RKO (cell line): ENCODE results near the gene CD164L2.
A peak's percentile ranks its signal among the peaks of the same experiment; 100 is the strongest.
"Not testable (repeated sequence)": the region's sequence is repeated elsewhere in the genome, so short reads cannot be mapped to it uniquely, and the experiment has no call there.

ENCODE experiments used
- DNase-seq: peaks from one replicate; pipeline ENCODE4 v3.0.0-alpha.2; 2016; ENCODE audit warnings: low spot score

The CD164L2 gene

DNA sequence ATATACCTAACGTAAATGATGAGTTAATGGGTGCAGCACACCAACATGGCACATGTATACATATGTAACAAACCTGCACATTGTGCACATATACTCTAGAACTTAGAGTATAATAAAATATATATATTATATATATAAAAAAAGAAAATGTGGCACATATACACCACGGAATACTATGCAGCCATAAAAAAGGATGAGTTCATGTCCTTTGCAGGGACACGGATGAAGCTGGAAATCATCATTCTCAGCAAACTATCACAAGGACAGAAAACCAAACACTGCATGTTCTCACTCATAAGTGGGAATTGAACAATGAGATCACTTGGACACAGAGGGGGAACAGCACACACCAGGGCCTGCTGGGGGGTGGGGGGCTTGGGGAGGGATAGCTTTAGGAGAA lies 1.7 kb upstream of the CD164L2 start:
- DNase-seq = not testable (repeated sequence)

DNA sequence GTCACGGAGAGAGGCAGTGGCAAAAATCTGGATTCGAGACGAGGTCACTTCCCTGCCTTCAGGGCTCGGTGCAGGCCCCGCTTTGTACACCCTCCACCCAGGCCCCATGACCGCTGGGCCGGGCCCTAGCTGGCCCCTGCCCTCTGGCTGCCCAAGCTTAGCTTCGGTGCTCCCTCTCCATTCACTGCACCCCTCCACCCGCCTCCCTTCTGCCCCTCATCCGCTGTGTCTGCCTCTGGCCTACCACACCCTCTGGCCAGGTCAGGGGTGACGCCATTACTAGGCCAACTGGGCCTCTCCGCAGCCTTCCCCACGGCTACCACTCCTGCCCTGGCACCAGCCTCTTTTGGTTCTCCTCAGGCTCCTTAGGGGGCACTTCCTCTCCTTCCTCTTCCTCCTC lies 528 bp upstream of the CD164L2 start:
- DNase-seq = no peak

DNA sequence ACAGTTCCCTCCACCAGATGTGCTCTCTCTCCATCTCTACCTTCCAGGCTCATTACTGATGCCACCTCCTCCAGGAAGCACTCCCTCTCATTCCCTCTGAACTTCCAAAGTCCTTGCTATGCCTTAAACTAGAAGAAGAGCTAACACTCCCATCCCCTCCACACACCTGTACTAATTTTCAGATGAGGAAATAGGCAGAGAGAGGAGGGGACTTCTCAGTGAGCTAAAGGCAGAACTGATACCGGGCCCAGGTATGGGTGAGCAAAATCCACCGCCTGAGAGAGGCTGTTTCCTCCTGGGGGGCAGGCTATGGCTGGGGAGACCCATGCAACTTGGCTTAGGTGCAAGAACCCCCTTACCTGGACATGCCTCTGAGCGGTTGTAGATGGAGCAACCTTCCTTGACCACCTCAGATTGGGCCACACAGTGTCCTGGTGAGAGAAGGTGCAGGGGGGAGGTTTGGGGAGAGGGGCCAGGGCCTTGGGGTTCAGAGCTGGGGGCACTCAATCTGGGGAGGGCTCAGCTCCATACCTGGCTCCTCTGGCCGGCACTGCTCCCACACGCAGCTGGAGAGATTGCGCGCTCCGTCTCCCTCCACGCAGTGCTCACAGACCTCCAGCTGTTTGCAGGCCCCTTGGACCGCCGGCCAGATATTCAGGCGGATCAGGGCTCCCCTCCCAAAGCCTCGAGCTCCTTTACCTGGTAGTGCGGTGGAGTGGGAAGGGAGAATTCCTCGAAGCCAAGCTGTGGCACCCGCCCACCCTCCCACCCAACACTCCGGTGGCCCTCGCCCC lies 967 bp downstream of the CD164L2 start:
- no peak for DNase-seq

DNA sequence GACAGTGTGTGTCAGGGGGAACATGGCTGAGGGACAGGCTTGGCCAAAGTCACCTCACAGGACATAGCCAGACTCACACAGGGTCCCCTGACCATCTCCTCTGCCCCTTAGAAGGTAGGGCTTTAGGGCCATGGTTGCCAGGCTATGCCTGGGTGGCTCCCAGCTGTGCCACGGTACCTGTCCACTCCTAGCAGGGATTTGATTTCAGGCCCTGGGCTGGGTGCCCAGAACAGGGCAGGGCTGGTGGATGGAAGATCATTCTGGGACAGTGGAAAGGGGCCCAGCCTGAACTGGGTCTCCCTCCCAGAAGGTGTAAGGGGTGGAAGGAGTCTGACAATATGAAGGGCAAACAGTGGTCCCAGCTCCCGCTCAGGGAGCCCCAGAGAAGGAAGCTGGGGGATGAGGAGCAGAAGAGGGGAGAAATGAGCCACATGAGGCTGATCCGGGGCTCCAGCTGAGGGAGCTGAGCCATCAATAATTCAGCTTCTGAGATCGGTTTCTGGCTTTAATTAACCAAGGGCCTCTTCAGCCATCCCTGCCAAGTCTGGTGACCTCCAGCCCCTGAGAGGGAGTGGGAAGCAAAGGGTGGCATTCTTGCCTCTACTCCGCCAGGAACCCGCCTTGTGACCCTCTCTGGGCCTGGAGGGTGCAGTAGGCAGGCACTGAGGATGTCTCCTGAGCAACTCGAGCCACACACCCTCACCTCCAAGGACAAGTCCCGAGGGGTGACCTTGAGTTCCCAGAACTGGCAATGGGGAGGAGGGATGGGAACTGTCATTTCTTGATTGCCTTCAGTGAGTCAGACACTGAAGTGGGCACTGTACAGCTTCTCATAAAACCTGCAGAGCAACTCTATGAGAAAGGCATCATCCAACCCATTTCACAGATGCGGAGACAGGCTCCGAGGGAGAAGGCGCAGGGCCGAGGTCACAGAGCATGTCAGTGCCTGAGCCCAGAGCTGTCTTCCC lies 2.1 kb downstream of the CD164L2 start:
- no peak for DNase-seq

DNA sequence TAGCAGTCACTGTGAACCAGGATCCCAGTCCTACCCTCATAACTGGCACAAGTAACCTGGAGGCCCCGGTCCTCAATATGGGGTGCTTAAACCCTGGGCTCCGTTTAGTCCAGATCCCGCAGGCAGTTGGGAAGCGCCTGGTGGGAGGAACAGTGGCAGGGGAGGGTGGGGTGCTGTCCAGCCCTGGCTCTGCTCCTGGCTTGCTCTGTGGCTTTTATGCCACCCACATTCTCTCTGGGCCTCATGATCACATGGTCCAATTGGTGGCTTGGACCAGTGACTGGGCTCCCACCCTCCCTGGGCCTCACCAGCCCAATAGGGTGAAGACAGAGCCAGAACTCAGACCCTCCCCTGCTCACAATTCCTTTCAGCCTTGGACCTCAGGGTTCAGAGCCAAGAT lies 2.9 kb downstream of the CD164L2 start:
- no peak for DNase-seq

DNA sequence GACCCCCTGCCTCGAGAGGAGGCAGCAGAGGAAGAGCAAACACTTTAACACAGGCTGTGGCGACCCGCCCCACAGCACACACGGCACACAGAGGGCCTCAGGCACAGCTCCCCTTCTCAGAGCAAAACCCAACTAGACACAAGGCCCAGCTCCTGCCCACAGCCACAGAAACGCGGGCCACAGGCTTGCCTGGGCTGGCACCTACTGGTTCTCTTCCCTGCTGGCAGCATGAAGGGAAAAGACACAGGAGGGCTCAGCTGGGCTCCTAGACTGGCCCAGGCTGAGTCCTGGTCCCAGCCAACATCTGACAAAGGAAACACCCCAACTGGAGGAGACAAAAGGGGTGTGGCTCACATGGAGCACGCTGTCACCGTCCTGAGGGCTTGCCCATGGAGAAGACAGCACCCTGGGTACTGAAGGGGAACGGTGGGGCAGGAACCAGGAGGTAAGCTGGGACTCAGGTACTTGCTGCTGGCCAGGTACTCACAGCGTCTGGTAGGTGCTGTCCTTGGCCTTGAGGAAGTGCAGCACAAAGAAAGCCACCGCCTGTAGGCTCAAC lies 3.5 kb downstream of the CD164L2 start:
- no peak for DNase-seq

DNA sequence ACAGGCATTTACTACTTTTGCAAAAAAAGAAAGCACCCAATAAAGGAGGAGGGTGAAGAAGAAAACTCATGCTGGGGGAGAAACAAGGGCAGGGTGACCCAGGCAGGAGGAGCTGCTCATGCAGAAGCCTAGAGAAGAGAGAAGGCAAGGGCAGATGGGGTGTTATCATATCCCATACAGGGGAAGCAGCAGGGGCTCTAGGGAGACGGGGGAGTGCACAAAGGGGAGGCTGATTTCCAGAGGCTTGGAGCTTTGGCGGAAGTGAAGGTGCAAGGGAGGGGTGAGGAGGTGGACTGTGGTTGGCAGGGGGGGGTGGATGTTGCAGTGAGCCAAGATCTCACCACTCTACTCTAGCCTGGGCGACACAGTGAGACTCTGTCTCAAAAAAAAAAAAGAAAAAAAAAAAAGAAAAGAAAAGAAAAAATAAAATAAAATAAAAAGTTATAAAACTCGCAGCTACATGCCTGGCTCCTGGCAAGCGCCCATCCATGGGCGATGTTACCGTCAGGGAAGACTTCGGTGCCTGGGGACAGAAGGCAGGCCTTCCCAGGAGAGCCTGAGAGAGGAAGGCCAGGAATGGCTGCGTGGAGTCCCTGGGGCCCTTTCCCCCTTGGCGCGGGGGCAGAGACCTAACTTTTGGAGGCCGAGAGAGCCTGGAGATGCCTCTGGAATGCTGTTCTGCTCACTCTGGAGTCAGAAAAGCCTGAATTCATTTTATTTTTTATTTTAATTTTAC lies 5.2 kb downstream of the CD164L2 start:
- DNase-seq = no peak

DNA sequence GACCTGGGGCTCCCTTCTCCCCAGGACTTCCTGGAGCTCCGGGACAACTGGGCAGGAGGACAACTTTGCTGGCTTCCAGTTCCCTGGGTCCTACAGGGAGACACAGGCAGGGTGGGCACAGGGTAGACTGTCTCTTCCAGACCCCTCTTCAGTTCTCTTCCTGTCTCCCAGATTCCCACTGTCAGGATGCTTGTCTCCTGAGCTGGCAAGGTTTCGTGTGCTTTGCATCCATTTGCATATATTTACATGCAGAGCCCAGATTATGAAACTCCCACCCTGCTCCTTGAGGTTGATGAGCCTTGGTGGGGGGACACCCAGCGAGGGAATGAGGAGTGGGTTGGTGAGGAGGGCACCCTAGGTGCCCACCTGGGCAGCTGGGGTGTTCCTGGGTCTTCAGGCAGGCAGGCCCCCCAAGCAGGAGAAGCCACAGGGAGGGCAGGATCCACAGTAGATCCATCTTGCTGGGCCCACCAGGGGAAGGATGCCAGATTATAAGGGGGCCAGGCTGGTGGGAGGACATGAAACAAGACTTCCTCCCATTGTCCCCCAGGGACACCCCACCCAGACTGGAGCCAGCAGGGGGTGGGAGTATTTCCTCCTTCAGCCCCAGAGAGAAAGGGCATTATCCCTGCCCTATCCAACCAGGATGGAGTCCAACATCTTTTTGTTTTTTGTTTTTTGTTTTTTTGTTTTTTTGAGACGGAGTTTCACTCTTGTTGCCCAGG lies 8.6 kb downstream of the CD164L2 start, which contains the start of gene FCN3:
Gene FCN3 (minus strand): TSS at position 463 of the 725 bp plus-strand sequence. CDS start 6 bp downstream, at position 457.
- DNase-seq = no peak

DNA sequence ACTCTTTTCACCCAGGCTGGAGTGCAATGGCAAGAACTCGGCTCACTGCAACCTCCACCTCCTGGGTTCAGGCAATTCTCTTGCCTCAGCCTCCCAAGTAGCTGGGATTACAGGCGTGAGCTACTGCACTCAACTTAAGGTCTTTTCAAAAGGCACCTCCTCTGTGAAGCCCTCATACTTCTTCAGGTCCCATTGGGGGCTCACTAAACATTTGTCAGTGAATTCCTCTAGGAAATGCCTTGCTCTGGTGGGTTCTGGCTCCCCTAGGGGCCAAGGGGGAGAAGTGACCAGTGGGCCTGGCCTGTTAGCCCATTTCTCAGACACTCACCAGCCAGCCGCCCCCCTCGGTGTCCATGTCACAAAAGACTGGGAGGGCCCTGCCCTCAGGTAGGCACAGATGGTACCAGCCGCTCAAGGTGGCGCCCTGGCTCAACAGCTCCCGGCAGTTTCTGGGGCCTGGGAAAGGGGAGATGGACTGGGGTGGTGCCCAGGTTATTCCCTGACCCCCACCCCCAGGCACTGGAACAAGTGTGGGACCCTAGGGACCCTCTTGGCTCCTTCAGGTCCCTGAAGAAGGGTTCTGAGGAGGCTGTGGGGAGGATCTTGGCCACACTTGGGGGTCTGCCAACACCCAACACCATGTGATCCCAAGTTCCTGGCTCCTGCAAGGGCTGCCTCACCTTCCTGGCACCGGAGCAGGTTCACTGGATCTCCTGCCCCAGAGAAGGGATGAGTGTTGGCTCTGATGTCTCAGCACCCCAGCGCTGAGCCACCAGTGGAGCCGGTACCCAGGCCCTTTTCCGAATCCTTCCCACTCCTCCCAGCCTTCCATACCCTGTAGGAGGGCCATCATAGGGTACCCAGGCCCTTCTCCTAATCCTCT lies 10.1 kb downstream of the CD164L2 start:
- DNase-seq = peak; percentile 42

DNA sequence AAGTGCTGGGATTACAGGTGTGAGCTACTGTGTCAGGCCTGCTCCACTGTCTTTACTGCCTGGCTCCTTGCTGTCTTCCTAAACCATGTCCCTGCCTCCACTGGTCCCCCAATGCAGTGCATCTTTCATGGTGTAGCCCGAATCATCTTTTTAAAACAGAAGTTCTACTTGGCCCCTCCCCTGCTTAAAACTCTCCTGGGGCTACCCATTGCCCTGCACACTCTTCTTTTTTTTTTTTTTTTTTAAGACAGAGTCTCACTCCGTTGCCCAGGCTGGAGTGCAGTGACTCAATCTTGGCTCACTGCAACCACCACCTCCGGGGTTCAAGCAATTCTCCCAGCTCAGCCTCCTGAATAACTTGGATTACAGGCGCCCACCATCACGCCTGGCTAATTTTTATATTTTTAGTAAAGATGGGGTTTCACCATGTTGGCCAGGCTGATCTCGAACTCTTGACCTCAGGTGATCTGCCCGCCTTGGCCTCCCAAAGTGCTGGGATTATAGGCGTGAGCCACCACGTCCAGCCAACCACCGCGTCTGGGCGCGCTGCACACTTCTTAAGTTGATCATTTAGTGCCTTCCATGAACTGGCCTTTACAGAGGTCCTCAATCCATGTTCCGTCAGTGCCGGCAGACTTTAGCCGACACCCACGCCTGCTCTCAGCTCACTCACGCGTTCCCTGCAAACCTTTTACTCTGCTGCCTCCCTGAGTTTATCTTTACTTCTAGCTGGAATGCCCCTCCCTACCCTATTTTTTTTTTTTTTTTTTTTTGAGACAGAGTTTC lies 10.9 kb downstream of the CD164L2 start:
- no peak for DNase-seq

DNA sequence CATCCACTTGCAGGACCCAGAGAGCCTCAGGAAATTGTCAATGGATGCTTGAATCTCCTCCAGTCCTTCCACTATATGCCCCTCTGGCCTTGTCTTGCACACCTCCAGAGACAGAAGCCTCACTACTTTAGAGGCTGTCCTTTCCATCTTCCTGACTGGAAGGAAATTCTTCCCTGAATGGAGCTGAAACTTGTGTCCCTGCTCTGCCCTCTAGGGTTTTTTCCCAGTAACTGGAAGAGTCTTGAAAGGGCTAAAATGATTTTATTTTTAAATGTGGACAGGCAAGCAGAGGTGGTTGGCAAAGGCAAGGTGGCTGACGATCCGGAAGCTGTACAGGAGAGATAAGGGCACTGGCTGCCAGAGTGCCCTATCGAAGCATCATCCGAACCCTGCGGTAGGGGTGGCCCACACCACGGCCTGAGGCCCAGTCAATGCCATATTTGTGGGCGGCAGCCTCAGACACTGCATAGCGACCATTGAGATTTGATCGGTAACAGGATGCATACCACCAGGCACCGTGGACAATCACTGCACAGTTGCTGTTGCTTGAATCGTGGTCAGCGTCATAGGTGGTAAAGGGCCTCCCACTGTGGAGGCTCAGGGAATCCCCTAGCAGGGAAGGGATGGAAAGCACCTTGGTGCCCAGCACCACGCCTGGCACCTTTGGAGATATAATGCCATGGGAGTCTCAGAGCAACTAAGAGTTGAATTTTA lies 14.1 kb downstream of the CD164L2 start:
- peak; percentile 47 for DNase-seq

DNA sequence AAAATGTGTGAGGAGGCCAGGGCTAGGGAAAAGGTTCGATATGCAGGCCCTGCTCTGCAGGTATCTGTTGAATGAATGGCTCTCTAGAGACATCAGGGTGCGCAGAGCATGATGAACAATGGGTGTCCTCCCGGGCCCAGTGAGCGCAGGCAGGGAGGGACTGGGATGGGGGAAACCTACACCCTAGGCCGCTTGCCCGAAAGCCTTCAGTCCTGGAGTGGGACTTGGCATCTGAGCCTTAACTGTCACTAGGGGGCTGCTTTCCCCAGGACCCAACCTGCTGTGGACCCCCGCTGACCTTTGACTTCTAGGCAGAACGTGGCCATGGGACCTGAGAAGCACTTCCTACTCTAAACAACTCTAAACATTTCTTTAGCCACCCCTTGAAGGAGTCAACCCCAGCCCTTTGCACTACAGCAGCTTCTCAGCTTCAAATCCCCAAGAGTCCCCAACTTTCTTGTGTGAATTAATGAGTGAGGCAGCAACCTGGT lies 15.9 kb downstream of the CD164L2 start:
- DNase-seq = no peak

DNA sequence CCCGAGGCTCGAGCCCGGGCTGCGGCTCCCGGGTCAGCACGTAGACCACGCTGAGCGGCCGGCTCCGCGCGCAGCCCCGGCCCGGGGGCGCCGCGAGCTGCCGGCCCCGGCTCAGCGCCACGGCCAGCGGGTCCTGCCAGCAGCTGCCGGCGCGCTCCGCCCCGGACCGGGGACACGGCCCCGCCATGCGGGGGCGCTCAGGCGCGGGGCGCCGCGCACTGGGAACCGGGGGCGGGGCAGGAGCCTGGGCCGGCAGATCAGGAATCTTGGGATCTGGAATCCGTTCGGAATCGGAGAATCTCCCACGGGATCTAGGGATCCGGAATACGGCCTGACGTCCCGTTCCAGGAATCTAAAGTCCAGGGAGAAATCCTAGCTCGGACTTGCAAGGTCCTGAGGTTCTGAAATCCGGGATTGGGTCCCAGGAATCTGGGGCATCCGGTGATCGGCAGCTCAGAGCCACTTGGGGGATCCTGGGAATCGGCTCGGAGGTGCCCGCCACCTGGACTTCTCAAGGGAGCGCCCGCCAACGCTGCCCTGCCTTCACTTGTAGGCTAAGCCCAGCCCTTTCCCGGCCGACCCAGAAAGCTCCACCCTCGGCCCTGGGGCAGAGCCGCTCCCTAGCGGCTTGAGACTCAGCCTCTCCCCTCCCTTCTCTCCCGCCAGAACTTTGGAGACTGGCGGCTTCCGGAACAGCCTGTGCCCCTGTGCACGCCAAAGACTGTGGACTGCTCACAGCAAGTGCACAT lies 16.5 kb downstream of the CD164L2 start, which contains the start of gene MAP3K6:
Gene MAP3K6 (minus strand): TSS at position 551 of the 749 bp plus-strand sequence. CDS start 364 bp downstream, at position 187.
- peak; percentile 83 for DNase-seq

DNA sequence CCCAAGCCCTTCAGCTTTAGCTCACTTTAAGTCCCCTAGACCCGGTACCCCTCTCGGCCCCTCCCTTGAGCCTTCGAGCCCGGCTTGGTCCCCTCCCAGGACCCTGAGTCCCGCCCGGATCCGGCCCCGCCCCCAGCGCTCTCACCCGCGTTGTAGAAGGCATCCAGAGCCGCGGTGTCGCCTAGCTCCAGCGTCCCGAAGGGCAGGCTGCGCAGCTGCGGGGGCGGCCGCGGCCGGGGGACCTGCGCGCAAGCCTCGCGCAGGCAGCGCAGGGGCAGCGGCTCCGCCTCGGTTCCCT lies 17.1 kb downstream of the CD164L2 start:
- peak; percentile 83 for DNase-seq

DNA sequence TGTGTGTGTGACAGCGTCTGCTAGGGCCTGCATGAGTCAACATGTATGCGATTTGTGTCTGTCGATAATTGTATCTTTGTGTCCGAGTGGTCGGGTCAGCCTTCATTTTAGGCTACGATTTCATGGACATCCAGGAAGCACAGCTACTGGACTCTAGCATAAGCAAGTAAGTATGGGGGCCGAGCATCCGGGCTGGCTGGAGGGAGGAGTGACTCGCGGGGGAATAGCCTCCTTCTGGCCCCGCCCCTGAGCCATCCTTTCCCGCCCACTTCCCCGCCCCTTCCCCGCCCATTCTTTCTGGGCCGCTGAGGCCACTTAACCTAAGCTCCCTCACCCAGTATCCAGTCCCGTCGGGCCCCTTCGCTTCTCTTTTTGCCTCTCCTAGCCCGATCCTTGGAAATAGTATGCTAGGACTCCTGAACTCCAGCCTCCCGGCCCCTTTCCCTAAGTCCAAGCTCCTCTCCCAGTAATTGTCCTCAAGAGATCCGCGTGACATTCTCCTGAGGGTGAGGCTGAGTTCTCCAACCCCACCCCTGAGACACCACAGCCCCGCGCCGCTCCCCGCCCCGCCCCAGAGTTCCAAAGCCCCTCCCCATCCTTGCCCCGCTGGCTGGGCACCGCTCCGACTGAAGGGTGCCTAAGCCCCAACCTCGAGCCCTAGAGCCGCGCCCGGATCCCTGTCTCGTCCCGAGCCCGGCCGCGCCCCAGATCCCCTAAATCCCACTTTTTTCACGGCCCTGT lies 17.6 kb downstream of the CD164L2 start:
- peak; percentile 88 for DNase-seq

DNA sequence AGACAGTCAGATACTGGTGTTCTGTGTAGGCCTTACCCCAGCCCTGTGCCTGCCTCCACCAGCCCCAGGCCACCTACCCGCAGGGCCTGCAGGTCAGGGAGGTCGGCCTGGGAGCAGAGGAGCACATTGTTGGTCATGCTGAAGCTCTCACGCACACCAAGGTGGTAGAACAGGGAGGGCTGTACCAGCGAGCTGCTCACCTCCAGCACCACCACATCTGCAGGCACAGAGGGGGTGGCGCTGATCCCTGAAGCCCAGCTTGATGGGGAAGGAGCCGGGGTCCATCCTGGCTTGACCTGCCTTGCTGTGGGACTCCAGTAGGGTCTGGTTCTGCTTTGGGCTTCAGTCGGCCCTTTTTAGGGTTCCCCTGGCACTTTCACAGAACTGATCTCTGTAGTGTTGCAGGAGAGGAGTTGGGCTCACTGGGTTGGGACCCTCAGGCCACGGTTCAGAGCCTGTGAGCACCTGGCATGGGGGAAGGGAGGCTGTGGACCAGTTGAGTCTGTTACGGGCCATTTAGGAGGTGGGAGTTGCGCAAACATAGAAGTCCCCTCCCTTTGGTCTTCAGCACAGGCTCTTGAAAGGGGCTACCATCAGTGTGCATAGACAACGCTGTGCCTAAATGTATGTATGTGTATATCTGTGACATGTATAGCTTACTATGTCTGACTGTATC lies 18.3 kb downstream of the CD164L2 start:
- no peak for DNase-seq
